GM19324 (cell line): Measurements from ENCODE around the gene ARHGAP15.

ENCODE experiments used
- ATAC-seq: cut with Tn5 transposase; IDR thresholded peaks from one replicate; pipeline ENCODE4 v1.9.1; 2021; ENCODE audit warnings: mild to moderate bottlenecking, moderate library complexity; ENCODE audit not compliant: unreplicated experiment, low FRiP score

ARHGAP15 gene

GRCh38 chr2:143333168-143333791 lies 204.1 kb downstream of the ARHGAP15 start:
- no peak for ATAC-seq

DNA sequence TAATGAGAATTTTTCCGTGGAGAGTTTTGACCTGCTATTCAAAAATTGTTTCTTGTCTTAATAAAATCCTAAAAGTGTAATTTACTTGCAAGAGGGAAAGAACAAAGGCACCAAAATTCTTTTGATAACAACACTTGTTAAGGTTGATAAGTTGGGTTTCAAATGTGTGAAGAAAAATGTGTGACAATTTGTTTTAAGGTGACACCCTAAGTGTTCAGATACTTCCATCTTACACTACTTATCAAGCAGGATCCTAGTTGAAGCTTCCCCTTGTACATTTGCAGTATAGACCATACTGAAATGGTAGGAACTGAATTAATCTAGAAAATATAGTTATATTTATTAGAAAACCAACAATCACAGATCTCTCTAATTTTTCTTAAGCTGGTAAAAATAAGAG lies 204.6 kb downstream of the ARHGAP15 start:
- ATAC-seq: no peak

GRCh38 chr2:143334837-143335236 lies 205.6 kb downstream of the ARHGAP15 start:
- no peak for ATAC-seq

DNA sequence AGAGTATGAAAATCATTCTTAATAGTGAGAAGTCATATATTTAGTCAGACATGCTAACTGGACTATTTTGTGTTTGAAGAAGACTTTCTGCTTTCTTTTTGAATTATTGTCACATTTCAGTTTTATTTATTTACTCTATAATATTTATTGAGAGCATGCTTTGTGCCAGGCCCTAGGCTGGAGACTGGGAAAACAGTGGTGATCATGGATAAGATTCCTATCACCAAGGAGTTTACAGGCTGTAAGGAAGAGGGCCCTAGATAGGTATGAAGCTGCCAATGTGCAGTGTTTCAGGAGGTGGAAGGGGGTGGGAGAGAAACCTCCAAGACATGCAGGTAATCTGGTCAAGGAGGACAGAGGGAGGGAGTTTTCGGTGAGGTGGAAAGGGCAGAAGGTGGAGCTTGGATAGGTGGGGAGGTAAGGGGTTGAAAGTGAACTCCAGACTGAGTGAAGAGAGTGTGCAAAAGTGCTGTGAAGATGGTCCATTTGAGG lies 207.5 kb downstream of the ARHGAP15 start:
- ATAC-seq: no peak

GRCh38 chr2:143341478-143341877 lies 212.3 kb downstream of the ARHGAP15 start:
- ATAC-seq: no peak

- no peak for ATAC-seq
These were observed 215.6 kb downstream of the ARHGAP15 start for GRCh38 chr2:143344780-143345179.

DNA sequence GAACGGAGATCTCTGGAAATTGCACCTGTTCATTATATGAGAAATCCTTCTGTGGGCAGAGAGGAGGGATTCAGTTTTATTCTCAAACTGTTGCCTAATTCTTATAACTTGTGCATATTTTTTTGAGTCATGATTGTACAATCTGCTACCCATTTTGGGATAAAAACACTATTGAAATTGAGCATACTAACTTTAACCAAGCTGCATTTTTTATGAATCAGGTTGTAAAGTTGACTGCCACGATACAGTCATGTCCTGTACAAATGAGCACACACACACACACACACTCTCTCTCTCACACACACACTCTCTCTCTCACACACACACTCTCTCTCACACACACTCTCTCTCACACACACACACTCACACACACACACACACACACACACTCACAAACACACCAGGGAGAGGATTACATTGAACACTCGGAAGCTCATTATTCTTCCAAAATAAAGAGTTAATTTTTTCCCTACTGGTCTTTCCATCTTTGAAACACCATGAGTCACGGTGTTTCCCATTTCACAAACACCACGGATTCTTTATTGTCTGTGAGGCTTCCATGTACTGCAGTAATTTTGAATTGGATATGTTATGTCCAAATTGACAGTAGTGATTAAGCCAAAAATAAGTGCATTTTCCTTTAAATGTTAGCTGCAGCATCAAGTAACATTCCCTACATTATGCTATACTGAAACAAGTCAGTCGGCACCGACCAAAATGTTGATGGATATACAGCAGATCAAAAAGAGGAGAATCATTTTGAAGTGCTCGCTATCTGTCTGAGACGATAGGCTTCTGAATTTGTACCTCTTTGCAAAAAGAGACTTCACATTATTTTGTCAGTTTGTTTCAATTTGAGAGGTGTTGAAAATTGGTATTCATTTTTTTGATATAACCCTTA lies 216.9 kb downstream of the ARHGAP15 start:
- ATAC-seq: no peak

DNA sequence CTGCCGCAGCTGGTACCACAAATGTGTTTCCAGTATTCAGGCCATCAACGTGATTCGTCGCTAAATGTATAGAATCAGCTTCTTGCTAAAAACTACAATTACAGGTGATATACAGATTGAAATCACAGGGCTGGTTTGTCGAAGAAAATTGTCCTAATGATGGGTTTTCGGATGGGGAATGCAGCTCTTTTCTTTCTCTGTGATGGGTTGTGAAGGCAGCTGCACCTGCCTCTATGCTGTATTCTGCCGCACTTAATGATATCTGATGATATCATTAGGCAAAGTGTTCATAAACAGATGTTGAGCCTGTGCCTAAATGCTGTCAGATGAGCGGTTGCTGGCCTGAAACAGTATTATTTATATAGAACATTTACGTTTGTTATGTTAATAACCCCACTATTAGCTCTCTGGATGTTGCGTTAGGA lies 218.1 kb downstream of the ARHGAP15 start:
- ATAC-seq: no peak

GRCh38 chr2:143347901-143348414 lies 218.7 kb downstream of the ARHGAP15 start:
- no peak for ATAC-seq

DNA sequence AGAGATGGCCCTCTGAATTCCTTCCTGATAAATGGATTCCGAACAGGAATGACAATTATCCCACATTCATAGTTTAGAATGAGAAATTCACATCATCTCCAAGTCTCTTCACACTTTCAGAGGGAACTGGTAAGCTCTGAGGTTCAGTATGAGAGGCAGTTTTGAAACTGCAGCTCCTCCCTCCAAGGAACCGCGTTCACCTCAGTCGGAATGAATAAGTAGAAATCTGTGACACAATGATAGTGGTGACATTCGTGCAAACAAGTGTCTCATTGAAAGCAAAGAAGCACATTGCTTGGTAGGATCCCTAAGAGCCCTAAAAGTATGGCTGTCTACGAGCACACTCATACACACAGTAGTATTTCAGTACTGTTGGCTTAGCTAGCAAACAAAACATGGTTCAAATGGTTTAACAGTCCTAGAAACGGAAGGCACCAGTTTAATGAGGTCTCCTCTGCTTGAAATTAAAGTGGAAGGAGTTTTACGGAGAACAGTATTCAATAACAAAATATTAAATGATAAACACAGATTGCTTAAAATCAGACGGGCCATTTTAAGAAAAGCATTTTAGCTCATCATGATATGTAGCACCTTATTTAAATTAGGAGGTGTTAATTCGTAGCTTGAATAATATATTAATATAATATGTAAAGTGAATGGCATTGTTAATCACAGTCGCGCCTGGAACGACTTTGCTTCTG lies 225.0 kb downstream of the ARHGAP15 start:
- no peak for ATAC-seq

- no peak for ATAC-seq
These were observed 226.7 kb downstream of the ARHGAP15 start for GRCh38 chr2:143355870-143356269.

GRCh38 chr2:143356336-143356735 lies 227.1 kb downstream of the ARHGAP15 start:
- ATAC-seq: no peak

GRCh38 chr2:143356736-143357446 lies 227.7 kb downstream of the ARHGAP15 start:
- ATAC-seq: no peak

DNA sequence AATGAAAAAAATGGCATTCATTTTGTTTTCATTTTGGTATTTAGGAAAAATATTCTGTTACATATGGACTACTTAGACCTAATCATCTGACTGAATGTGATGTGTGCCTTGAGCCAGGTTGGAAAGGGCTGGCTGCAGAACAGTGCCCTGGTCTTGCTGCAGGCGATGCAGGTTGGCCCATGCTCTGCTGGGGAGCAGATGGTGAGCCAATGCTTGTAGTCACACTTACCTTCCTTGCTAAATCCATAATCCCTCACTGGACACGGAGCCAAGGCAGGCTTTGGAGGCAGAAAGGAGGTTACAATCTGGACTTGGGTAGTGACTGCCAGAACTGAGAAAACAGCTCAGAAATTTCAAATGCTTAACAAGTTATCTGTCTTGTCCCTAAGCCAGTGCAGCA lies 228.7 kb downstream of the ARHGAP15 start:
- no peak for ATAC-seq

DNA sequence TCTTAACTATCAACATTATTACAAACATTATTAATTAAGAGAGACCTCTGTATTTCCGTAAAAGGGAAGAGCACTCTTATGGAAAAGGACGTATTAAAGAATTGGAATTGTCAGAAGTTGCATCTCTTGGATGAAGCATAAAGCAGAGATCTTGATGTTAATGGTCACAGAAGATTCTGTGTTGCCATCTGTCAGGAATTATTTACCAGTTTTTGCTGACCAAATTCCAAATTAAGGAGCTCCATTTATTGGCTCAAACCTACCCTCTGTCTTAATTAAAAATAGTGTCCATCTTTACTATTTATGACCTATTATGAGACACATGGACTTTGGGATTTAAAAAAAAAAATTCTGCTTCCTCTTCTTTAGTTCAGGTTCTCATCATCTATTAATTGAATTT lies 232.1 kb downstream of the ARHGAP15 start:
- ATAC-seq: no peak

DNA sequence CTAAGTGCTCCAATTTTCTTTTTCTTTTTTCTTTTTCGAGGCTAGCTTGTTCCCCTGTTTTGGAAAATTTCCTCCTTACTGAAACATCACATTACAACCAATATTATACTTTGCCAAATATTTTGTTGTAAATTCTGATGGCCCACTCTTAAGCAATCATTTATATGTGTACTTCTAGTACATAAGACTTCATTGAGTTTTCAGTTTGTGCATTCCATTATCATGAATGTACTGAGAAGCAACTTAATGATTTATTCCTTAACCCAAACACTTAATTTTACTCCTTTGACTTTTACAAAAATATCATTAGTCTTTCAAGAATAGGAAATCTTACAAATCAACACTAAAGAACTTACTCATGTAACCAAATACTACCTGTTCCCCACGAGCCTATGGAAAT lies 242.4 kb downstream of the ARHGAP15 start:
- no peak for ATAC-seq

DNA sequence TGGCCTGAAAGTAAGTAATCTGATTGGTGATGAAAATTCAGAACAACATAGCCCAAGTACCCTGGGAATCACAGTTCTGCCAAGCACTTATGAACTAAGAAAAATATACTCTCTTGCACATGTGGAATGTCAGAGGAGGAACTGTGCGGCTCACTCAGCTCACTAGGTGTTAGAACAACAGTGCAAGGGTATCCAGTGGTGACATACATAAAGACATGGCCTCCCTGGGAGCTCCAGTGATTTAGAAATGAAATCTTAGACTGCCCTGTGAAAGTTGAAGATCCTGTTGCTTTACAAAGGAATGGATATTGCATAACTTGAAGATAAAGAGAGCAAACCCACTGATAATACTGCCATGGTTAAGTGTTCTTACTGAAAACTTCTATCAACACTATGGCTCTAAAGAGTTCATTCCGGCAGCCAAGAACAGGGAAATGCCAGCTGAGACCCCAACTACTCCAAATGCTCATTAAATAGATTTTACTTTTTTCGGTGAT lies 246.2 kb downstream of the ARHGAP15 start:
- no peak for ATAC-seq

- ATAC-seq: no peak
These were observed 249.8 kb downstream of the ARHGAP15 start for GRCh38 chr2:143378996-143379395.

DNA sequence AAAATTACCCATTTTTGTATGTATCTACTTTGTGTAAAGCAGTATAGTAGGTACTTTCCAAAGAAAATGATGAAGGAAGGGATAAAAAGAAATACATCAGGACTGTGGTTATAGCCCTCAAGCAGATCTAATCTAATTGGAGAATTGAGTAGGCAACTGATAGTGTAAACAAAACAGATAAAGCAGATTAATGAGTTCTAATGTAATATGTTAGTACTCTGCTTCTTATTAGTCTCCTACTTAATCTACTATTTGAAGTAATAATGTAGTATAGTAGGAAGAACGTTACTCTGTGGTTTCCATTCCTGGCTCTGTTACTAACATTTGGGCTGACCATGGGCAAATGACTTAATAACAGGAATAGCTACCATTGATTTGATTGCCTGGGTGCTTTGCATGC lies 250.7 kb downstream of the ARHGAP15 start:
- no peak for ATAC-seq

- ATAC-seq: no peak
These were observed 253.4 kb downstream of the ARHGAP15 start for GRCh38 chr2:143382573-143382972.
